Measurements from ENCODE around the gene TBC1D2.

TBC1D2 gene

GRCh38 chr9:98300611-98301010 lies 45.2 kb upstream of the TBC1D2 start:
- TF ChIP-seq, protein P1, sequence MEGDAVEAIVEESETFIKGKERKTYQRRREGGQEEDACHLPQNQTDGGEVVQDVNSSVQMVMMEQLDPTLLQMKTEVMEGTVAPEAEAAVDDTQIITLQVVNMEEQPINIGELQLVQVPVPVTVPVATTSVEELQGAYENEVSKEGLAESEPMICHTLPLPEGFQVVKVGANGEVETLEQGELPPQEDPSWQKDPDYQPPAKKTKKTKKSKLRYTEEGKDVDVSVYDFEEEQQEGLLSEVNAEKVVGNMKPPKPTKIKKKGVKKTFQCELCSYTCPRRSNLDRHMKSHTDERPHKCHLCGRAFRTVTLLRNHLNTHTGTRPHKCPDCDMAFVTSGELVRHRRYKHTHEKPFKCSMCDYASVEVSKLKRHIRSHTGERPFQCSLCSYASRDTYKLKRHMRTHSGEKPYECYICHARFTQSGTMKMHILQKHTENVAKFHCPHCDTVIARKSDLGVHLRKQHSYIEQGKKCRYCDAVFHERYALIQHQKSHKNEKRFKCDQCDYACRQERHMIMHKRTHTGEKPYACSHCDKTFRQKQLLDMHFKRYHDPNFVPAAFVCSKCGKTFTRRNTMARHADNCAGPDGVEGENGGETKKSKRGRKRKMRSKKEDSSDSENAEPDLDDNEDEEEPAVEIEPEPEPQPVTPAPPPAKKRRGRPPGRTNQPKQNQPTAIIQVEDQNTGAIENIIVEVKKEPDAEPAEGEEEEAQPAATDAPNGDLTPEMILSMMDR (IDR thresholded peaks at IDR 0.05; ENCODE audit: unreplicated experiment in 3 of 3): no peak
- Mint-ChIP-seq H3K27me3 (ENCODE audit: low read depth) (peaks cover 4% of the 10 kb centered on the region), H3K4me3 (no peak overlapping the region), H3K4me1 (peaks cover 10% of the 10 kb centered on the region), H3K9me3 (no peaks in the 10 kb centered on the region), H3K36me3 (ENCODE audit: low read depth) (no peaks in the 10 kb centered on the region), H3K27ac (no peak overlapping the region)

DNA sequence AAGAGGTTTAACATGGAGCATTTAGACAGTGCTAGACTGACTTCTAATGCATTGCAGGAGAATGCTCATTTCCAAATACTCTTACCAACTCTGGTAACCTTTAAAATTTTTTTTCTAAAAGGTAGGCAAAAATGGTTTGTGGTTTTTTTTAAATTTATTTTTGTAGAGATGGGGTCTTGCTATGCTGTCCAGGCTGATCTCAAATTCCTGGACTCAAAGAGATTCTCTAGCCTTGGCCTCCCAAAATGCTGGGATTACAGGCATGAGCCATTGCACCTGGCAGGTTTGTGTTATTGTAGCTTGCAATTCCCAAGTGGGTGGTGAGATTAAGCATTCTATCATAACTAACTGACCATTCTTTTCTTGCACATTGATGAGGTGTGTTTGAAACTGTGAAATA lies 43.0 kb upstream of the TBC1D2 start:
- TF ChIP-seq, protein P1 (IDR thresholded peaks at IDR 0.05; ENCODE audit: unreplicated experiment in 3 of 3): no peak
- peaks cover 8% of the 10 kb centered on the region for H3K4me1 Mint-ChIP-seq
- H3K36me3 Mint-ChIP-seq (ENCODE audit: low read depth): no peaks in the 10 kb centered on the region
- H3K4me3 Mint-ChIP-seq: no peak overlapping the region
- no peaks in the 10 kb centered on the region for H3K9me3 Mint-ChIP-seq
- H3K27ac Mint-ChIP-seq: no peak overlapping the region
- peaks cover 4% of the 10 kb centered on the region for H3K27me3 Mint-ChIP-seq (ENCODE audit: low read depth)

DNA sequence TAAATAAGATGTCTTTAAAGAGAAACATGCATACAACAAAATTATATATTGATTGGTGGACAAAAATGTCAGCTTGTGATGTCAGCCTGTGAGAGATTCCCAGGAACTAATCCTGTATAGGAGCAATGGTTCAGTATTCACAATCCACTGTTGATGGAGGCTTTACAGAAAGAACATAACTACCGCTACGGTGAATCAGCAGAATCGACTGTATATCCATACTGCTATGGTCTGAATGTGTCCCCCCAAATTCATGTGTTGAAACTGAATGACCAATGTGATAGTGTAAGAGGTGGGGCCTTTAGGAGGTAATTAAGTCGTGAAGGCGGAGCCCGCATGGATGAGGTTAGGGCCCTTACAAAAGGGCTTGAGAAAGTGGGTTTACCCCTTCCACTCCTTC lies 40.4 kb upstream of the TBC1D2 start:
- Mint-ChIP-seq H3K4me1 (no peaks in the 10 kb centered on the region), H3K27me3 (ENCODE audit: low read depth) (peaks cover 4% of the 10 kb centered on the region), H3K4me3 (no peak overlapping the region), H3K36me3 (ENCODE audit: low read depth) (no peaks in the 10 kb centered on the region), H3K27ac (no peak overlapping the region), H3K9me3 (no peaks in the 10 kb centered on the region)
- TF ChIP-seq, protein P1 (IDR thresholded peaks at IDR 0.05; ENCODE audit: unreplicated experiment in 3 of 3): no peak

DNA sequence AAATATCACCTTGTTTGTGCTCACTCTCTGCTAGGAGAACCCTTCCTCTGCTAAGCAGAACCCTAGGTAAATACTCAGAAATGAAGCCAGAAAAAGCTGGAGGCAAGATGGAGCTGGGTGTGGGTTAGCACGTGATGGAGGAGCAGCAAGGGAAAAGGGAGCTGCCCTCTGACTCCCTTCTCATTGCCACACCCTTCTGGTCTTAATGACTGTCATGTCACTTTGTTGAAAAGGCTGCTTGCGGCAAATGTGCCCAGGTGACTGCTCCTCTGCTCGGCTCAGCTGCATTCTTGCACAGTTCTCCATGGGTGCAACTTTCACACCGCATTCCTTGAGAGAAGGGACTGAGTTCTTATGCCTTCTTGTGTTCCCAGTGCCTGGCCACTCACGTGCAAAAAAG lies 36.4 kb upstream of the TBC1D2 start:
- no peaks in the 10 kb centered on the region for H3K4me1 Mint-ChIP-seq
- no peaks in the 10 kb centered on the region for H3K9me3 Mint-ChIP-seq
- H3K36me3 Mint-ChIP-seq (ENCODE audit: low read depth): no peaks in the 10 kb centered on the region
- H3K27me3 Mint-ChIP-seq (ENCODE audit: low read depth): no peaks in the 10 kb centered on the region
- TF ChIP-seq, protein P1 (IDR thresholded peaks at IDR 0.05; ENCODE audit: unreplicated experiment in 3 of 3): no peak
- H3K4me3 Mint-ChIP-seq: no peak overlapping the region
- H3K27ac Mint-ChIP-seq: no peak overlapping the region

- Mint-ChIP-seq H3K27me3 (ENCODE audit: low read depth) (peaks cover 7% of the 10 kb centered on the region), H3K4me1 (no peaks in the 10 kb centered on the region), H3K27ac (no peak overlapping the region), H3K4me3 (no peak overlapping the region), H3K9me3 (no peaks in the 10 kb centered on the region), H3K36me3 (ENCODE audit: low read depth) (no peaks in the 10 kb centered on the region)
- TF ChIP-seq, protein P1 (IDR thresholded peaks at IDR 0.05; ENCODE audit: unreplicated experiment in 3 of 3): no peak
These were observed 35.0 kb upstream of the TBC1D2 start for GRCh38 chr9:98290411-98290810.

GRCh38 chr9:98289614-98290201 lies 34.3 kb upstream of the TBC1D2 start:
- H3K4me1 Mint-ChIP-seq: no peaks in the 10 kb centered on the region
- no peaks in the 10 kb centered on the region for H3K36me3 Mint-ChIP-seq (ENCODE audit: low read depth)
- H3K9me3 Mint-ChIP-seq: no peaks in the 10 kb centered on the region
- TF ChIP-seq, protein P1 (IDR thresholded peaks at IDR 0.05; ENCODE audit: unreplicated experiment in 3 of 3): no peak
- no peak overlapping the region for H3K27ac Mint-ChIP-seq
- no peak overlapping the region for H3K4me3 Mint-ChIP-seq
- peaks cover 7% of the 10 kb centered on the region for H3K27me3 Mint-ChIP-seq (ENCODE audit: low read depth)

Measured in nephron (organoid).